Measurements from ENCODE around the gene SLC12A5.
"Not testable (repeated sequence)": the region's sequence is repeated elsewhere in the genome, so short reads cannot be mapped to it uniquely, and the experiment has no call there.

Gene SLC12A5

GRCh38 chr20:45991616-45992015 lies 37.4 kb upstream of the SLC12A5 start:
- Histone ChIP-seq H3K4me1 (ENCODE audit: control insufficient read depth in 1 of 2, insufficient read depth in 1 of 2, low read depth in 1 of 2, low read length in 1 of 2) (peaks cover 67 to 77% of the 10 kb centered on the region in 2 experiments), H3K36me3 (no peaks in the 10 kb centered on the region), H3K27me3 (no peaks in the 10 kb centered on the region), H3K27ac (no peak overlapping the region), H3K9me3 (no peaks in the 10 kb centered on the region), H3K4me3 (ENCODE audit: low read depth in 1 of 2, low read length in 1 of 2) (no peak overlapping the region)
- TF ChIP-seq CTCF (IDR thresholded peaks at IDR 0.05): no peak

GRCh38 chr20:45993197-45993951 lies 35.6 kb upstream of the SLC12A5 start:
- Histone ChIP-seq H3K9me3 (no peaks in the 10 kb centered on the region), H3K27me3 (no peaks in the 10 kb centered on the region), H3K36me3 (no peaks in the 10 kb centered on the region), H3K27ac (peak overlapping the region; percentile 68), H3K4me1 (ENCODE audit: control insufficient read depth in 1 of 2, insufficient read depth in 1 of 2, low read depth in 1 of 2, low read length in 1 of 2) (peaks cover 71 to 79% of the 10 kb centered on the region in 2 experiments), H3K4me3 (ENCODE audit: low read depth in 1 of 2, low read length in 1 of 2) (peak overlapping the region in 1 of 2 experiments; percentile 21)
- TF ChIP-seq CTCF (IDR thresholded peaks at IDR 0.05): no peak

GRCh38 chr20:45994761-45995493 lies 34.1 kb upstream of the SLC12A5 start:
- H3K4me3 ChIP-seq (ENCODE audit: low read depth in 1 of 2, low read length in 1 of 2): peak overlapping the region in 1 of 2 experiments; percentile 18
- no peaks in the 10 kb centered on the region for H3K9me3 ChIP-seq
- no peaks in the 10 kb centered on the region for H3K36me3 ChIP-seq
- H3K27me3 ChIP-seq: no peaks in the 10 kb centered on the region
- peaks cover 86 to 95% of the 10 kb centered on the region in 2 experiments for H3K4me1 ChIP-seq (ENCODE audit: control insufficient read depth in 1 of 2, insufficient read depth in 1 of 2, low read depth in 1 of 2, low read length in 1 of 2)
- no peak for TF ChIP-seq CTCF (IDR thresholded peaks at IDR 0.05)
- peak overlapping the region; percentile 50 for H3K27ac ChIP-seq

- not testable (repeated sequence) for H3K27me3 ChIP-seq, H3K36me3 ChIP-seq, H3K9me3 ChIP-seq
- Histone ChIP-seq H3K4me1 (ENCODE audit: control insufficient read depth in 1 of 2, insufficient read depth in 1 of 2, low read depth in 1 of 2, low read length in 1 of 2) (peaks cover 93 to 97% of the 10 kb centered on the region in 2 experiments), H3K27ac (peak overlapping the region; percentile 50), H3K4me3 (ENCODE audit: low read depth in 1 of 2, low read length in 1 of 2) (peak overlapping the region in 1 of 2 experiments; percentile 18)
Observed at GRCh38 chr20:45995495-45996097, 33.4 kb upstream of the SLC12A5 start.

- H3K9me3 ChIP-seq: no peaks in the 10 kb centered on the region
- H3K4me3 ChIP-seq (ENCODE audit: low read depth in 1 of 2, low read length in 1 of 2): peak overlapping the region in 1 of 2 experiments; percentile 62
- H3K27me3 ChIP-seq: no peaks in the 10 kb centered on the region
- no peak for TF ChIP-seq CTCF (IDR thresholded peaks at IDR 0.05)
- no peaks in the 10 kb centered on the region for H3K36me3 ChIP-seq
- H3K27ac ChIP-seq: peak overlapping the region; percentile 97
- peaks cover 96 to 99% of the 10 kb centered on the region in 2 experiments for H3K4me1 ChIP-seq (ENCODE audit: control insufficient read depth in 1 of 2, insufficient read depth in 1 of 2, low read depth in 1 of 2, low read length in 1 of 2)
Observed at GRCh38 chr20:45997187-45997586, 31.8 kb upstream of the SLC12A5 start.

All from neutrophil (primary cell).